HepG2 (cell line): ENCODE measurements around the gene SRCIN1. TPM values are rescaled to one million over a fixed set of nuclear protein-coding genes. Genes with fewer than 3 reads are reported as not detected.

ENCODE experiments used
- ARNTL ChIP-seq: sonication (generic); formaldehyde crosslinking; IDR thresholded peaks from 2 replicates; pipeline ENCODE4 v1.4.0; 2020; ENCODE audit warnings: mild to moderate bottlenecking, missing genetic modification reagents
- CREBL2 ChIP-seq: sonication (generic); formaldehyde crosslinking; IDR thresholded peaks from 2 replicates; pipeline ENCODE4 v1.8.1; 2023; ENCODE audit warnings: missing genetic modification reagents, mild to moderate bottlenecking, borderline replicate concordance
- FOXK1 ChIP-seq: sonication (generic); formaldehyde crosslinking; IDR thresholded peaks from 2 replicates; pipeline ENCODE4 v1.4.0; 2020; ENCODE audit warnings: low read depth, missing genetic modification reagents, borderline replicate concordance
- HNF4A ChIP-seq: sonication (generic); formaldehyde crosslinking; IDR thresholded peaks from 2 replicates; pipeline ENCODE4 v1.4.0; 2020; ENCODE audit warnings: missing genetic modification reagents
- HOXA9 ChIP-seq: sonication (generic); formaldehyde crosslinking; IDR thresholded peaks from 2 replicates; pipeline ENCODE4 v1.8.1; 2022; ENCODE audit warnings: missing genetic modification reagents, mild to moderate bottlenecking, moderate library complexity, borderline replicate concordance
- IKZF1 ChIP-seq: fragments of 450-650 bp; IDR thresholded peaks from 2 replicates; pipeline ENCODE4 v1.7.1; 2016
- KIAA2018 ChIP-seq: sonication (generic); formaldehyde crosslinking; IDR thresholded peaks from 2 replicates; pipeline ENCODE4 v1.5.0; 2020; ENCODE audit warnings: mild to moderate bottlenecking, missing genetic modification reagents, borderline replicate concordance
- NR2F2 ChIP-seq: IDR thresholded peaks from 2 replicates; pipeline ENCODE4 v1.6.1; 2012; ENCODE audit warnings: low read depth, inconsistent platforms, borderline replicate concordance
- RBFOX2 ChIP-seq: fragments of 200-400 bp; formaldehyde crosslinking; IDR thresholded peaks from 2 replicates; pipeline ENCODE4 v1.6.1; 2017; ENCODE audit warnings: low read depth, mild to moderate bottlenecking, low read length
- SIN3B ChIP-seq: fragments of 150-350 bp; IDR thresholded peaks from 2 replicates; pipeline ENCODE4 v1.6.1; 2014; ENCODE audit warnings: low read length
- SRY ChIP-seq: sonication (generic); formaldehyde crosslinking; IDR thresholded peaks from 2 replicates; pipeline ENCODE4 v1.8.0; 2022; ENCODE audit warnings: mild to moderate bottlenecking, missing genetic modification reagents
- ZFP90 ChIP-seq: sonication (generic); formaldehyde crosslinking; IDR thresholded peaks from 2 replicates; pipeline ENCODE4 v1.8.0; 2022; ENCODE audit warnings: missing genetic modification reagents, mild to moderate bottlenecking, inconsistent platforms, borderline replicate concordance
- ZNF160 ChIP-seq: sonication (generic); formaldehyde crosslinking; IDR thresholded peaks from 2 replicates; pipeline ENCODE4 v1.8.0; 2022; ENCODE audit warnings: mild to moderate bottlenecking, inconsistent platforms, missing genetic modification reagents
- ZNF354B ChIP-seq: sonication (generic); formaldehyde crosslinking; IDR thresholded peaks from 2 replicates; pipeline ENCODE4 v1.8.0; 2022; ENCODE audit warnings: mild to moderate bottlenecking, missing genetic modification reagents
- ZNF431 ChIP-seq: sonication (generic); formaldehyde crosslinking; IDR thresholded peaks from 2 replicates; pipeline ENCODE4 v1.9.0; 2022; ENCODE audit warnings: missing genetic modification reagents, low read depth, mild to moderate bottlenecking, borderline replicate concordance
- ZNF512B ChIP-seq: sonication (generic); formaldehyde crosslinking; IDR thresholded peaks from 2 replicates; pipeline ENCODE4 v1.5.1; 2020; ENCODE audit warnings: missing genetic modification reagents, mild to moderate bottlenecking, borderline replicate concordance
- ZNF549 ChIP-seq: sonication (generic); formaldehyde crosslinking; IDR thresholded peaks from 2 replicates; pipeline ENCODE4 v1.5.0; 2020; ENCODE audit warnings: missing genetic modification reagents
- ZSCAN9 ChIP-seq: IDR thresholded peaks from 2 replicates; pipeline ENCODE4 v1.6.1; 2016; ENCODE audit warnings: borderline replicate concordance
- polyA plus RNA-seq, 8 experiments: library from polyadenylated mRNA; depleted of rRNA in 3 of 8; stranded (reverse) in 7 of 8; unstranded in 1 of 8; fragments of >200 nt; fragmentation: Illumina TruSeq in 4 of 8; extraction: Trizol in 4 of 8; gene quantifications; 2 replicates each; pipeline versions ENCODE4 v1.2.1 to v1.2.3, GENCODE V29; 2011 to 2016; ENCODE audit warnings: low read depth in 4 of 8, missing spikeins in 1 of 8, mixed read lengths in 1 of 8; ENCODE audit not compliant: insufficient read depth in 1 of 8
- total RNA-seq, 5 experiments: library from RNA; depleted of rRNA; stranded (reverse); fragments of >200 nt; fragmentation: Illumina TruSeq; extraction: Trizol; gene quantifications; 2 replicates each; pipeline ENCODE4 v1.2.3, GENCODE V29; 2016; ENCODE audit warnings: low read depth in 1 of 5

The SRCIN1 gene
- total and polyA plus RNA-seq, 2 of the 13 experiments (the other 11 are each of a cell fraction or from before 2014, with no cell fraction given): 1.2 to 9.6 TPM

- no peak for TF ChIP-seq KIAA2018 (CRISPR knock-in tag)
- no peak for TF ChIP-seq ZNF354B (CRISPR knock-in tag)
- TF ChIP-seq ZNF431 (CRISPR knock-in tag): no peak; the same call in 1 of the 2 replicates
- peak; percentile 81; the same call in 1 of the 2 replicates for TF ChIP-seq ZSCAN9 (CRISPR knock-in tag)
- TF ChIP-seq SRY (CRISPR knock-in tag): no peak
- TF ChIP-seq ZNF512B (CRISPR knock-in tag): no peak
- TF ChIP-seq ARNTL: peak; percentile 66; the same call in 1 of the 2 replicates
- peak; percentile 62; the same call in 1 of the 2 replicates for TF ChIP-seq RBFOX2
- peak; percentile 91 for TF ChIP-seq NR2F2
- peak; percentile 88; the same call in 1 of the 2 replicates for TF ChIP-seq FOXK1 (CRISPR knock-in tag)
- TF ChIP-seq SIN3B: 0 out of 2 replicates have a peak, but pooled peaks have one; percentile 26
- peak; percentile 98 for TF ChIP-seq HNF4A (CRISPR knock-in tag)
- TF ChIP-seq HOXA9 (CRISPR knock-in tag): no peak
- TF ChIP-seq CREBL2: no peak
- TF ChIP-seq IKZF1: no peak
- 0 out of 2 replicates have a peak, but pooled peaks have one; percentile 42 for TF ChIP-seq ZFP90 (CRISPR knock-in tag)
- TF ChIP-seq ZNF160 (CRISPR knock-in tag): no peak
- TF ChIP-seq ZNF549 (CRISPR knock-in tag): no peak
Observed at GRCh38 chr17:38620551-38621277, 15.0 kb upstream of the SRCIN1 start (continued).
